Brain pericyte (primary cell): ENCODE data around the gene NUDT16L1.

ENCODE experiments used
- DNase-seq: peaks from one replicate; pipeline ENCODE4 v3.0.0-alpha.2; 2012; ENCODE audit warnings: low read depth, low spot score

The NUDT16L1 gene

GRCh38 chr16:4694642-4695451 is 1.5 kb downstream of the NUDT16L1 start:
- no peak for DNase-seq

- DNase-seq = no peak
Observed at GRCh38 chr16:4695473-4696171, 2.3 kb downstream of the NUDT16L1 start.

GRCh38 chr16:4696172-4696904 is 3.0 kb downstream of the NUDT16L1 start:
- no peak for DNase-seq

GRCh38 chr16:4696905-4697847 is 3.8 kb downstream of the NUDT16L1 start:
- DNase-seq = no peak

- DNase-seq = no peak
Observed at GRCh38 chr16:4697848-4698291, 4.5 kb downstream of the NUDT16L1 start.

- DNase-seq = no peak
Observed at GRCh38 chr16:4698321-4699045, 5.1 kb downstream of the NUDT16L1 start.

GRCh38 chr16:4699046-4699556 is 5.7 kb downstream of the NUDT16L1 start:
- DNase-seq = no peak

GRCh38 chr16:4700380-4700996 is 7.1 kb downstream of the NUDT16L1 start:
- DNase-seq = no peak

GRCh38 chr16:4700997-4701743 is 7.8 kb downstream of the NUDT16L1 start:
- DNase-seq = no peak

- no peak for DNase-seq
Observed at GRCh38 chr16:4701791-4702465, 8.6 kb downstream of the NUDT16L1 start.

GRCh38 chr16:4702466-4702808 is 9.1 kb downstream of the NUDT16L1 start:
- DNase-seq = no peak

GRCh38 chr16:4703906-4704305 is 10.5 kb downstream of the NUDT16L1 start:
- no peak for DNase-seq

- DNase-seq = no peak
Observed at GRCh38 chr16:4704491-4704890, 11.1 kb downstream of the NUDT16L1 start.

- DNase-seq = no peak
Observed at GRCh38 chr16:4704913-4705312, 11.6 kb downstream of the NUDT16L1 start.

GRCh38 chr16:4706871-4707270 is 13.5 kb downstream of the NUDT16L1 start:
- no peak for DNase-seq

GRCh38 chr16:4709481-4709880 is 16.1 kb downstream of the NUDT16L1 start:
- no peak for DNase-seq

- DNase-seq = no peak
Observed at GRCh38 chr16:4713663-4714501, 20.5 kb downstream of the NUDT16L1 start.

- DNase-seq = no peak
Observed at GRCh38 chr16:4714996-4715395, 21.6 kb downstream of the NUDT16L1 start.
